GM18867 (cell line): ENCODE measurements around the gene SLC24A3.

ENCODE experiments used
- ATAC-seq: cut with Tn5 transposase; IDR thresholded peaks from one replicate; pipeline ENCODE4 v1.9.1; 2021; ENCODE audit warnings: mild to moderate bottlenecking, moderate library complexity; ENCODE audit not compliant: unreplicated experiment

Gene SLC24A3

DNA sequence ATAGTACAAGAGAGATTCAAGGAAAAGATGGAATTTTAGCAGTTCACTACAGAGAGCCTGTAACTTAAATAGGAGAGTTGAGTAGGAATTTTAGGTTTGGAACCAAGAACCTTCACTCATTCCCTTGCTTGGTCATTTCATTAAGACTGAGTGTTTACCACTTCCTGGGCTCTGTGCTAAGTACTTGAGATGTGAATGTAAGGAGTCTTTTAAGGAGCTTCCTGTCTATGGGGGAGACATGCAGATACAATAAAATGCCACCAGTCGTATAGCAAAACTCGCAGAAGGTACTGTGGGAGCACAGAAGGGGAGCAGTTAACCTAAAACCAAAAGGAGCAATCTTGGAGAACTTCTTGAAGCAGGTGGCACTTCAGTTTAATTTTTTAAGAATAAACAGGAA, 204.2 kb downstream of the SLC24A3 start:
- no peak for ATAC-seq

DNA sequence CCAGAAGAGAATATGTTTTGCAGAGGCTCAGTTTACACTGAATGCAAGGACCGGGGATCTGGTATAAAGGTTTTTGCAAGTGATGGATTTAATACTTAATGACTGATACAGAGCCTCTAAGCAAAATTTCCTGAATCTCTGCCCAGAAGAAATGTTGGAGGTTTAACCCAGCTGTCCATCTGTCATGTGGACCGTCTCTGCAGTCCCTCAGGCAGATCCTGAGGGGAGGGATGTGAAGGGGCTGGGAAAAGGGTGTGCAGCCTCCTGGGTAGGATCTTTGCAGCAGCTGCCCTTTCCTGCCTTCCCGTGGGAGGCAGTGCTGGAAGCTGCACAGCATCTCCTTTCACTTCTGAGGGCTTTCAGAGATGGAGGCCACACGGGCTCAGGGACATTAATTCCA, 207.0 kb downstream of the SLC24A3 start:
- no peak for ATAC-seq

DNA sequence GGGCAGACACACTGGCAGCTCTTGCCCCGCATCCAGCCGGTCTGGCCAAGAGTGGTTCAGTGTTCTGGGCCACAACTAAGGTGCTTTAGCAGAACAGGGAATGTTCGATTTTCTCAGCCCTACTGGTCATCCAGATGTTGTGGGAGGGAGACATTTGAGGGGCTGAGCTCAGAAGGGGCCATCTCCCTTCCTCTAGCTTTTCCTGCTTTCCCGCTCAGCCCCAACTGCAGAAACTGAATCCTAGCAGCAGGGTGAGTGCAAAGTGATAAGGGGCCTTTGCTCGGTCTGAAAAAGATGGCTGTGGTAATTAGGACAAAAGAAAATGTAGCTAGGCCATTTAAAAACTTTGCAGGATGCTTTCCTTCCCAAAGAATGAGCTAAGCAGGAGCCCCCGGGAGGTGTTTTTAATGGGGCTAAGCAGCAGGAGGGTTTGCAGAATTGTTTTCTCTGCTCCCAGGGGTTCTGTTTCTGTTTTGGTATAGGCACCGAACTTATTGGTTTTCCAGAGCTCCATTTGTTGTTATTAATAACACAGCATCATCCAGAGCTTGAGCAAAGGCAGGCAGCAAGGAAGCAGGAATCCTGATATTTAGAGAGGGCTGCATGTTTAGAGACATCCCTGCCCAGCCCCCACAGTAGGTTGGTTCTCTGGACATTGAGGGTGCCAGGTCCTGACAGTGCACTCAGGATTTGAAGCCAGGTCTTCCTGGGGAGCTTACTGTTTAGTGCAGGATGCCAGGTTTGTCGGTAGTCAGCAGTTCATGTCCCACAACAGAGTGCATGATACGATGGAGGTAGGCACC, 210.9 kb downstream of the SLC24A3 start:
- ATAC-seq: no peak

DNA sequence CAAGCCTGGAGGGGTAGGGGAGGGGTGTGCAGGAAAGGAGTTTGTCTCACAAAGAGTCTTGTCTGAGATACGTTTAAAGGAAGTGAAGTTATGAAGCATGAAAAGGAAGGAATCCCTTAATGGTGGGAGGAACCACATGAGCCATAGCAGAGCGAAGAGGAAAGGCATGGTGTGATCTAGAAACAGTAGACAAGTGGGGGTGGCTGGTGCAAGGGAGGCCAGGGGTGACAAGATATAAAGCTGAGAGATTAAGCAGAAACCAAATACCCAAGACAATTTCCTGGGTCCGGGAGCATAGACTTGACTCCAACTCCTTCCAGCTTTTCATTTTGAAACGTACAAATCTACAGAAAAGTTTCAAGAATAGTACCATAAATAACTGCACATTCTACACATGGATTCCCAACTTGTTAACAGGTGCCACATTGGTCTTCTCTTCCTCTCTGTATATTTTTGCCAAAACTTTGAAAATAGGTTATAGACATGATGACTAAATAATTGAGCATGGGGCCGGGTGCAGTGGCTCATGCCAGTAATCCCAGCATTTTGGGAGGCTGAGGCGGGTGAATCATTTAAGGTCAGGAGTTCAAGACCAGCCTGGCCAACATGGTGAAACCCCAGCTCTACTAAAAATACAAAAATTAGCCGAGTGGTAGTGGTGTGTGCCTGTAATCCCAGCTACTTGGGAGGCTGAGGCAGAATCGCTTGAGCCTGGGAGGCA, 211.6 kb downstream of the SLC24A3 start:
- ATAC-seq: no peak

DNA sequence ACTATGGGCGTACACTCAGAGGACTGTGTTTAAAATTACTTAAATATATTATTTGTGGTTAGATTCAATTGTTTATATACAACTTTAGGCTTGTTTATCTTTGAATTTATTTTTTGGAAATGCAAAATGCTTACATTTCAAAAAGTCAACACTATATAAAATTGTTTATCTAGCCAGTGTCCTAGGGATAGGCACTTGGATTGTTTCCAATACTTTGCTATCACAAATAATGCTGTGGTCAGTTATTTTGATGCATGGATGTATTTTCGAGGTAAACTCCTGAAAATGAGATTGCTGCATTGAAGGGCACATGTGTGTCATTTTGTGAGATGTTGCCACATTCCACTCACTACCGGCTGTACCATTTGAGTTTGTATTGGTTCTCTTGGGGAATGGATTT, 213.9 kb downstream of the SLC24A3 start:
- ATAC-seq: no peak

DNA sequence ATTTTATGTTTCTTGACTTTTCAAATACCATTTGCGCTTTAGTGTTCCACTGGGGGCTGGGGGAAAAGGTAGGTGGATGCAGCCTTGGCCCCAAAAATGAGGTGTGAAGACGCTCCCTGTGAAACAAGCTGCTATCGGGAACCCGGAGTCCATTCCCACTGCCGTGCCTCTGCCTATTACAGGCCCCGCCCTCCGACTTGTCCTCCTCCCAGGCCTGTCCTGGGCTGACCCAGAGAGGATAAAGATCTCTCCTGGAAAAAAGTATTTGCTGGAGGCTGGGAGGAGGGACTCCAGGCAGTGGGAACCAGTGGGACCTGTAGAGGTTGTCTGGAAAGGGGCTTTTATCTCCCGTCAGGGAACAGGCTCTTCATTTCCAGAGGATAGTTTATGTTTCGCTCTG, 215.0 kb downstream of the SLC24A3 start:
- no peak for ATAC-seq

DNA sequence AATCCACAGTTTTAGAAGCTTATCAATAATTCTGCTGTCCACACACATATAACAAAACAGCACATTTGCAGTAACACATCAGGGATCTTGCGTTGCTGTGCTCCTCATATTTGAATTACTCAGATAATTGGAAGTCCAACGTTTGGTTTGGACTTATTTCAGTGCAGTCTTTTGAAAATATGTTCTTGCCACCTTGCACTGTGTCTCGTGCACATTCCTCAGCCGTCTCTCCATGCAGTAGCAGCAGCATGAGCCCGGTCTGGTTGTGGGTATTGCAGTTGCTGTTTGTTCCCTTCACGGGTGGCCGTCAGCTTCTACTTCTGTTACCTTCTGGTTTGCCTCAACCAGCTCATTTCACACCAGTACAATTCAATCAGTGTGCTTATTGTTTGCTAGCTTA, 215.5 kb downstream of the SLC24A3 start:
- ATAC-seq: no peak

DNA sequence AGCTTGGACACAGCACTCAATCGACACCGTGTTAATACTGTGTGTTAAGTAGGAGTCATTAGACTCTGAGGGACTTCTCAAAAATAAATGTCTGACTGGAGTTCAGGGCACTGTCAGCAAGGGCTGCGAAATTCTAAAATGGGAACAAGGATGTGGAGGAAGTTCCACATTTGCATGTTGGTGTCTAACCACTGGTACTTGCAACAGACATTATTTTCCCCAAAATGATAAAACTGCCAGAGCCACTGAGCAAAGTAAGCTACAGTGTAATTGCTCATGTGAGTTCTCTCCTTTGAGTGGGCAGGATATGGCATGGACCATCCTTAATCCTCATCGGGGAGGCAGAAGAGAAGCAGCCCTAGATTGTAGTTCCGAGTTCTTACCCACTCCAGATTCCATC, 215.9 kb downstream of the SLC24A3 start:
- ATAC-seq: no peak

DNA sequence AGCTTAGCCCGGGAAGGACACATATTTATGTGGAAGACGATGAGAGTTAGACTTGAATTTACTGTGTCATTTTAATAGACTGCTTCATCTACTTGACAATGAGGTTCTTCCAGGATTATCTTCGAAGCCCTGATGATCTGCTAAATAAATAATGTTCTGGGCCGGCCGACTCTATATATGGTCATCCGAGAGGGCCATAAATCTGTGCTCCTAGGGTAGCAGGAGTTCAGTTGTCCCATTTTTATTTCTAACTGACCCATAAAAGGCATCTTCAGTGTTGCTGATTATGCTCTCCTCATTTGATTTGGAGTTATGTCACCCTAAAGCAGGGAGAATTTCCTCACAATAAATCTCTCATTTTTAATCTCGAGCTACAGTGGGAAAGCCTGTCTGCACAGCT, 217.1 kb downstream of the SLC24A3 start:
- ATAC-seq: no peak

DNA sequence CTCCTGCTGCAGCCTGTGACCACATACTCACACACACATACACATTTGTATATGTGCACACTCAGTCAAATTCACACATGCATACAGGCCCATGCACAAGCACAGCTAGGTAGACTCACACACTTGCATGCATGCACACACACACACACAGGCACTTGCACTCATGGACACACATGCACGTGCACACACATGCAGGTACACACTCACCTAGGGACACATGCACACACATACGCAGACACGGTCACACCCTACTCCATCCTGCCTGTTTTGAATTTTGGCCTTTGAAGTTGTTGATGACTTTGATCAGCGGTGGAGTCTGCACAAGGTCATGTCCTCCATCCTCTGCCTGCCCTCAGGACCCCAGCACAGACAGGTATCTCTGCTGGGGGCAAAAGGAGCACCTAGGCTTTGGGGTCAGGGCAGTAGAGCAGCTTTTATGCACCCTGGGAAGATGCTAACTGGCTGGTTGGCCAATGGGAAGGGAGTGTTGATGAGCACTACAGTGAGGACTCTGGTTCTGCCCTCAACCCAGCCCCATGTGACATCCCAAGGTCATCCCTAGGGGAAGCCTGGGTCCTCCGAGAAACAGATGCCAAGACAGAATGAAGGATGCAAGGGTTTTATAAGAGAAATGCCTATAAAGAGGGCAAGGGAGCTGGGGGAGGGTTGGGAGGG, 218.3 kb downstream of the SLC24A3 start:
- no peak for ATAC-seq

DNA sequence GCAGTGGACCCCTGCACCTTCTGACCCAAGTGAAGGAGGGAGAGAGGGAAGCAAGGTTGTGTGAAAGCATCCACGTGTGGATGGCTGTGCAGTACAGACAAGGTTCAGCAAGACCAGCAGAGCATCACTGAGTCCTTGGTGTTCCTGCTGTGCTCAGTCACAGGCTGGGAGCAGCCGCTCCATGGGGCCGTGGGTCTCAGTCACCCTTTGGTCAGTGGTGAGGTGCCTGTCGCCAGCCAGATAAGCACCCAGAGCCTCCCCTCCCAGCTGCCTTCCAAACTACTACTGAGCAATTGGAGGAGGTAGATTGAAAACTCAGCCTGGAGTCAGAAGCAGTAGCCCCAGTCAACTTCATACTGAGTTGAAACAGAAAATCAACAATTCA, 218.9 kb downstream of the SLC24A3 start:
- no peak for ATAC-seq

DNA sequence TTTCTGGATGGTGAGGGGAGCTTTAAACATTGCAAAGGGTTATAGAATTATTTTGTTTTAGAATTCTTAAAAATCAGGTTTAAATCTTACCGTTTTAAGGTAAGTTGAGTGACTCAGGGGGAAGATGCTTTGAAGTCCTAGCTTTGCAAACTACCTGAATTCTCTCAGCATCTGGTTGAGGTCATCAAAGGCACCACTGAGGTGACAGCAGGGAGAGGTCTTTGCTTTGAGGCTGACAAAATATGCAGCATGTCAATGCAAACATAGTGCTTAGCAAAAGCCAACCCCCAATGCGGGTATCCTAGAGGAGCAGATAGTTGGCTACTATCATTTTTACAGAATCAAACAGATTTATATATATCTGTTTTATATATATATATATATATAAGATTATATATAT, 219.5 kb downstream of the SLC24A3 start:
- no peak for ATAC-seq

DNA sequence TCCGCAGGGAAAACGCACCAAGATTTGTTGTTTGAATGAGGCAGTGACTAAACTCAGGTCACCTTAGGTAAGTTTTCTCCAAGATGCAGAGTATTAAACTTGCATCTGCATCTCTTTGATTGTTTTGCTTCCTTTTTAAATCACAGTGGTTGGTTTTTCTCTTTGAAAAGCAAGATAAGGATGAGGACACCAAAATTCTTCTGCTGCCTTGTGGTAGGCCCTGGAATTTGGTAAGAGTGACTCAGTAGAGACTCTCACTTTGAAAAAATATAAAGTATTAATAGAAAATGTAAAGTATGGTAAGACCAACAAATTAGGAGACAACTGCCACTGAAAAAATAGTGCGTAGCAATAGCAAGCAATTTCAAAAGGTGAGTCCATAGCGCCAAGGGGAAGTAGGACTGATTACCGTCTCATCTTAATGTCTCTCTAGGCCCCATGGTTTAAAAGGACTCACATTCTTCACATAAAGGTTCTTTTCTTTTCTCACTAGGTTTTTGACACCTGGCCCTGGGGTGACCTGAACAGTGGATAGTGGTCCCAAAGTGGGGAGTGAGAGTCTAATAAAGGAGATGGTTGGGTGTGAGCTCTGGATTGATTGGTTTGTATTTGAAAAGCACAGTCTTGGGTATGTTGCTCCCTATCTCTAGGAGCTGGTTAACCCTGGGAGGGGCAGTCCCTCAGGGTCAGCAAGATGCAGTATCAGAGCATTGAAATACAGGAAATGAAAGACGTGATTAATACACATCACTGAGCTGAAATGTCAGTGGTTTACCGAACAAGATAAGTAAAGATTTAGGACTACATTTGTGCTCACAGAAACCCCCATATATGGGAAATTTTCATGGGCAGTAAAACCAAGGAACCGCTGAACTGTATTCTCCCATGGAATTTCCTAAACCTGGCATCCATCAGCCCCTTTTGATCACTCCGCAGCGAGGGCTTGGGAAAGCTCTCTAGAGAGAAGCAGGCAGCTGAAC, 221.2 kb downstream of the SLC24A3 start:
- ATAC-seq: no peak

DNA sequence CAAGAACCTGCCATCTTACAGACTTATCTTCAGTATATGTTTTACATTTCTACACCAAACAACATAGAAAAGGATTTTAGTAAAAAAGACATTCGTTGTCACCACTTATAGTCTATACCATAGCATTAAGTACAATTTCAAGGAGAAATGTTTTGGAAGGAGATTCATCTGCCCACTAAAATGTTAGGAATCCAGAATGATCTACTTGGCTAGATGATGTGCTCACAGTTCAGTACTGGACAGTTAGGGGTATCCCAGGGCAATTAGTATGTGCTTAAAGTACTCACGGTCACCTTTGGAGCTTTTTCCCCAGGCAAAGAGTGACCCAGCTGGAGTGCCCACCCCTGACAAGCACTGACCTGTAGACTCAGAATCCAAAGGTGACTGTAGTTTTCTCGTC, 222.9 kb downstream of the SLC24A3 start:
- no peak for ATAC-seq

DNA sequence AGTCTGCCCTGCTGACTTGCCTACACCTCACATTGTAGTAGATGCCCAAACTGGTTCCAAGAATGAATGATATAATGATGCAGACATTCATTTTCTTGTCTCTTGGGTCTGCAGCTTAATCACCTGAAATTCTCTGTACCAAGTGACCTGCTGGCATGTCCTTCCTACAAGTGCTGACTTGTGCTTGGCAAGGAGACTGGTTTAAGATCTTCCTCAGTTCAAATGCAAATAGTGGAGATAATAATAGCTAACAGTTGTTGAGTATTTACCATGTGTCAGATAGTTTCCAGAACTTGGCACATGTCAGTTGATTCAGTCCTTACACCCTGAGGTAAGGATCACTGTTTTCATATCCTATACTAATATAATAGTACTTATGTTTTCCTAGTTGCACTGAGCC, 223.4 kb downstream of the SLC24A3 start:
- ATAC-seq: no peak

DNA sequence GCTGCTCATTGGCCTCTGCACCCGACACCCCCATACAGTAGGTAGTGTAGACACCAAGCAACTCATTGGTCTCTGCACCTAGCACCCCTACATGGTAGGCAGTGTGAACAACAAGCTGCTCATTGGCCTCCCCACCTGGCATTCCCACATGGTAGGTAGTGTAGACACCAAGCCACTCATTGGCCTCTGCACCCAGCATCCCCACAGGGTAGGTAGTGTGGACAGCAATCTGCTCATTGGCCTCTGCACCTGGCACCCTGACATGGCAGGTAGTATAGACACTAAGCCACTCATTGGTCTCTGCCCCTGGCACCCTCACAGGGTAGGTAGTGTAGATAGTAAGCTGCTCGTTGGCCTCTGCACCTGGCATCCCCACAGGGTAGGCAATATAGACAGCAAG, 226.0 kb downstream of the SLC24A3 start:
- no peak for ATAC-seq

DNA sequence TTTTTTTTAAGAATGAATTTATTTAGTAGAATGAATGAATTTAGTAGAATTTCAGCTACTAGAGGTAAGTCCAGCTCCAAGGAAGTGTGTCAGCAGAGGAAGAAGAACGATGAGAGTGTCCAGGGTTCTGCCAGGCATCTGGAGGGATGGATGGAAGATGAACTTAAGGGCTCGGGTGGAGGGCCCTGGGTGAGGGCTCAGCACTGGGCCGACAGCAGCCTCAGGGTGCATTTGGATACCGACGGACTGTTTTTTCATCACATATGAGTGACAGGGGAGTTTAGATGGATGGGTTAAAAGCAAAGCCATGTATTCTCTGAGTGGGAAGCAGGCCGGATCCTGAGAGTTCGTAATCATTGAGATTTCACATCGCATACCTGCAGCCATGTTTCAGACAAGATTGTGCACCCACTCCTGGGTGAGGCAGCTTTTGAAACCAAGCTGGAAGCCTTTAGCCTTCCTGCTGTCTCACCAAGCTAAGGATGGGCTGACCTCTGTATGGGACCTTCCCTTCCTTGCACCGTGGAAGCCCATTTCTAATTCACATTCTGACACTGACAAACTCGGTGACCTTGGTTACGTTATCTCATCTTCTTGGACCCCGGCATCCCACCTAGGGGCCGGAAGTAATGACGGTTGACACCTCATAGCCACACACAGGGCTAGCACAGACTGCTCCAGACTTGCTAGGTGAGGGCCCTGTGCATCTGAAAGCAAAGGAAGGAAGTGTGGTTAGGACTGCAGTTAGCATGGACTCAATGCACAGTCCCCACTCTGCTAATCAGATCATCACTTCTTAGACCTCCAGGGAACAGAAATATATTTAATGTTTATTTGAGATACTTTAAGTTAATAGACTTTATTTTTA, 228.5 kb downstream of the SLC24A3 start:
- ATAC-seq: no peak

DNA sequence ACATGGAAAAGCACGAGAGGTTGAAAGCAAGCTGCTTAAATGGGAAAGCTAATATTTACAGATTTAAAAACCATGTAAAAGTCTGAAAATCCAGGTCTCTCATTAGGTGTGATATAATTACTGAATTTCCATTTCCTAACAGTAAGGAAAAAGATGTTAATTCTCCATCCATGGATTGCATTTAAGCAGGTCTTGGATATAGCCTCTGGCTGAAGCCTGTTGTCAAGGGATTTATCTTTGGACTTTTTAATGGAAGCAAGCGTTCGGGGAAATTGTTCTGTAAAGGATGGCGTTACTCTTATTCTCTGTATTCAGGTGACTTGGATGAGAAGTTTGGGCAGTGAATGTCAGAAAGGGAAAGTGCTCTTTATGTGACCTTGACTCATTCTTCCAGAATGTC, 233.8 kb downstream of the SLC24A3 start:
- ATAC-seq: no peak

DNA sequence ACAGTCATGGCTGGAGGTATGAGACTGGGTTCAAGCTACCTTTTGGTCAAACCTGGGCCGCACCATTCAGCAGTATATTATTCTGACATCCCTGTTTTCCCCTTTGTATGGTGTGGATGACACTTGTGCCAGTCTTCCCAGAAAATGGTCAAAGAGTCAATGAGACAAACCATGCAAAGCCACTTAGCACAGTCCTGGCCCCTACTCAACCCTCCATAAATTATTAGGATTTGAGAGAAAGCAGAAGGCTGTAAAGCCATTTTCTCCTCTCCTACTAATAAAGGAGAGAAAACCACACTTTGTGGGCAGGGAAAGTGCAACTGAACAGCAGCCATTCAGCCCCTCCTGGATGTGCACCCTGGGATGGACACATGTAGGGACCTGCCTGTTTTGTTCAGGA, 236.2 kb downstream of the SLC24A3 start:
- ATAC-seq: no peak

DNA sequence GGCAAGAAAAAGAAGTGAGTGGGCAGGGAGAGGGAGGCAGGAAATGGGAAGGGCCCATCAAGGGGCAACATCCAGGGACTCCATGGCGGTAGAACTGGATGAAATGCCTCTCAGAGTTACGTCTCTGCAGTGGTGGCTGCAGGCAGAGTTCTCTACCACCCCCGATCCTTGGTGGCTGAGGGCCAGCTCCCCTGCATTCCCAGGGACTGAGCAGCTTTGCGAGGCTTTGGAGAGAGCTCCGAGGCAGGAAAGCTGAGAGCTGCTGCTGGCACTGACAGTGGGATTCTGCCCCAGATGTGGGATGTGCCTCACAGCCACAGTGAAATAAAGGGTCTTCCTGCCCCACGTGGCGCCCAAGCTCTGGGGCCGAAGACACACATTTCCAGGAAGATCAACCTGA, 236.6 kb downstream of the SLC24A3 start:
- no peak for ATAC-seq
